Muscle of leg (tissue), 11 donors: Measurements from ENCODE around the gene MPO. TPM values are rescaled to one million over a fixed set of nuclear protein-coding genes. Genes with fewer than 3 reads are reported as not detected.

Experiments
- DNase-seq: peaks from one replicate; pipeline ENCODE4 v3.0.0; 2013
- H3K27ac ChIP-seq: one replicate; pipeline ENCODE4 v1.5.1; 2013; ENCODE audit warnings: mild to moderate bottlenecking, low read length, control low read depth
- H3K27me3 ChIP-seq: one replicate; pipeline ENCODE4 v1.6.1; 2013; ENCODE audit warnings: low read length; ENCODE audit not compliant: control insufficient read depth, insufficient read depth
- H3K36me3 ChIP-seq: one replicate; pipeline ENCODE4 v1.6.1; 2013; ENCODE audit warnings: low read length; ENCODE audit not compliant: control insufficient read depth, insufficient read depth
- H3K4me1 ChIP-seq: one replicate; pipeline ENCODE4 v1.6.1; 2013; ENCODE audit warnings: low read length; ENCODE audit not compliant: control insufficient read depth, insufficient read depth
- H3K4me3 ChIP-seq: one replicate; pipeline ENCODE4 v1.5.1; 2013; ENCODE audit warnings: low read length, control low read depth
- H3K9me3 ChIP-seq: replicated peaks from 2 replicates; pipeline ENCODE4 v1.6.1; 2013; ENCODE audit warnings: low read depth, low read length; ENCODE audit not compliant: control insufficient read depth
- WGBS: methylation state at CpG from one replicate; pipeline ENCODE4 v1.1.5; 2013; ENCODE audit warnings: missing lambda C conversion rate; ENCODE audit not compliant: insufficient coverage; 5-methylcytosine and 5-hydroxymethylcytosine counted together
- polyA plus RNA-seq, 8 donors: library from polyadenylated mRNA; unstranded; fragments of 120-200 nt; gene quantifications; one replicate each; pipeline versions ENCODE4 v1.2.1 to v1.2.3, GENCODE V29; 2013; ENCODE audit warnings: inconsistent platforms in 1 of 8, low replicate concordance in 1 of 8; ENCODE audit not compliant: insufficient read length in 8 of 8, insufficient read depth in 1 of 8
- total RNA-seq: library from RNA; stranded (reverse); fragments of 120-200 nt; gene quantifications from one replicate; pipeline ENCODE4 v1.2.4, GENCODE V29; 2013

The MPO gene
- total and polyA plus RNA-seq, 9 donors = 2.3 to 20.0 (median 10.8) TPM

DNA sequence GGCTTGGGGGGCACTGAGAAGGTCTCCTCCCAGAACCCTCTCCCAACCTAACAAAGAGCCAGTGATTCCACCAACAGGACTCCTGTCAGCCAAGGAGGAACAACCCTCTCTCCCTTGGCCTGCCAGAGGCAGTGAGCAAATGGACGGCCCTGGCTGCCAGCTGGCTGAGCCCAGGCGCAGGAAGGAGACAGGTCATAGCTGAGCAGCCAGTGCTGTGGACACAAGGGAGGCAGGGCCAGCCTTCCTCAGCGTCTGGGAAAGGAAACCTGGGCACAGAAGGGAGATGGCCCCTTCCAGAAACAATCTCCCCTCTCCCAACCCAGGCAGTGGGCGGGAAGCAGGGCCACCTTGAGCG is 2.1 kb downstream of the MPO start:
- Histone ChIP-seq H3K4me1 (peaks cover 34% of the 10 kb centered on the region), H3K27me3 (peaks cover 8% of the 10 kb centered on the region), H3K36me3 (no peaks in the 10 kb centered on the region), H3K9me3 (no peaks in the 10 kb centered on the region), H3K4me3 (no peak overlapping the region), H3K27ac (peak overlapping the region; percentile 63)
- no peak for DNase-seq
- WGBS = 11% methylated on average over 5 of the region's 5 CpGs

DNA sequence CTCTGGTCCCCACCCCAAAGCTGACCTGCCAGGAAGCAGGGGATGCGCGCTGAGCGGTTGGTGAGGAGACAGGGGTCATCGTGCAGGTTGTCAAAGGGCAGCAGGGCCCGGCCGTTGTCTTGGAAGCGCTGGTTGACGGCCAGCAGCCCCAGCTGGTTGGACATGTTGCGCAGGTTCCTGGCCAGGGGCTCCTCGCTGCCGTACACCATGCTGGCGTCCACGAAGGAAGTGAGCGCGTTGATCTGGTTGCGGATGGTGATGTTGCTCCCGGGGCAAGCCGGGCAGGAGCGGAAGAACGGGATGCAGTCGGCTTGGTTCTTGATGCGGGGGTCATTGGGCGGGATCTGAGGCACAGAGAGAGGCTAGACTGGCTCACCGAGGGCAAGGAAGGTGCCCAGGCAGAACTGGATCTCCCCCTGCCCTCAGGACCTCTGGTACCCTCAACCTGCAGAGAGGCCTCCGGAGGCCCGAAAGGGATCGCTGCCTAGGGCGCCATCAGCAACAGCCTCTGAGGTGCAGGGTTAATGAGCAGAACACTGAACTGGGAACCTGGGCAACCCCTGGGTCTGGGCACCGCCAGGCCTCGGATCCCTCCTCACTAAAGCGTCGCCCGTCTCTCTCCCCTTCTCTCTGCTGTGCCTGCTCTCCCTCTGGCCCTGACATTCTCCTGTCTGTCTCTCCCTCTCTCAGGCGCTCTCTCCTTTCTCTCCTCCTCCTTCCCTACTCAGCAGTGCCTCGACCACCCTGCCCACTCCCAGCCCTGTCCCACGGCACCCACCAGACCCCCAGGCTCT is 2.7 kb downstream of the MPO start:
- Histone ChIP-seq H3K36me3 (no peaks in the 10 kb centered on the region), H3K9me3 (no peaks in the 10 kb centered on the region), H3K27ac (peak overlapping the region; percentile 63), H3K4me1 (peaks cover 34% of the 10 kb centered on the region), H3K4me3 (no peak overlapping the region), H3K27me3 (peaks cover 8% of the 10 kb centered on the region)
- 91% methylated on average over 32 of the region's 36 CpGs for WGBS
- DNase-seq = no peak

- Histone ChIP-seq H3K27me3 (peaks cover 8% of the 10 kb centered on the region), H3K4me3 (no peak overlapping the region), H3K36me3 (no peaks in the 10 kb centered on the region), H3K27ac (no peak overlapping the region), H3K9me3 (no peaks in the 10 kb centered on the region), H3K4me1 (peaks cover 34% of the 10 kb centered on the region)
- DNase-seq = peak; percentile 25
- WGBS = no CpG with 5 or more reads among the region's 5 CpGs
These were observed 3.5 kb downstream of the MPO start for GRCh38 chr17:58277107-58277801.

DNA sequence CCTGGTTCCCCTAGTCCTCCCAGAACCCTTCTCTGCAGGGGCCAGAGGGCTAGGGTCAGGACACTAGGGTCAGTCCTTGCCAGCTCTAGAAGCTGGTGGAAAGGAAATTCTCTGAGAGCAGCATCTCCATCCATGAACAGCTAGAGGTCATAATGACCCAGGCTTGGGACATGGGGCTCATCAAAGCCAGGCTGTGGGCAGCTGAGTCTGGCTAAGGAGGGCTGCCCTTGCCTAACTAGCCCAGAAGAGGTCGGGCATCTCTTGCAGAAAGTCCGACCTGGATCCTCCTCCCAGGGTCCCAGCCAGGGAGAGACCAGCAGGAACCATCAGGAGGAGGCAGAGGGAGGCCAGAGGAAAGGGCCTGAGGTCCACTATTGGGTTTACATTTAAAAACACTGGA is 4.3 kb downstream of the MPO start:
- WGBS = 80% methylated on average over 1 of the region's 2 CpGs

GRCh38 chr17:58275417-58275816 is 5.3 kb downstream of the MPO start:
- H3K27ac ChIP-seq = no peak overlapping the region
- 88% methylated on average over 7 of the region's 10 CpGs for WGBS
- no peaks in the 10 kb centered on the region for H3K36me3 ChIP-seq
- no peak overlapping the region for H3K4me3 ChIP-seq
- no peaks in the 10 kb centered on the region for H3K9me3 ChIP-seq
- peaks cover 5% of the 10 kb centered on the region for H3K27me3 ChIP-seq
- H3K4me1 ChIP-seq = peaks cover 28% of the 10 kb centered on the region
- DNase-seq = no peak

More for the DNA sequence above, 4.3 kb downstream of the MPO start:
- Histone ChIP-seq H3K27me3 (peaks cover 8% of the 10 kb centered on the region), H3K27ac (no peak overlapping the region), H3K4me1 (peaks cover 29% of the 10 kb centered on the region), H3K4me3 (no peak overlapping the region), H3K9me3 (no peaks in the 10 kb centered on the region), H3K36me3 (no peaks in the 10 kb centered on the region)
- no peak for DNase-seq

- no peak overlapping the region for H3K4me3 ChIP-seq
- peaks cover 13% of the 10 kb centered on the region for H3K4me1 ChIP-seq
- no peak for DNase-seq
- no peaks in the 10 kb centered on the region for H3K9me3 ChIP-seq
- H3K27ac ChIP-seq = no peak overlapping the region
- no peaks in the 10 kb centered on the region for H3K36me3 ChIP-seq
- peaks cover 2% of the 10 kb centered on the region for H3K27me3 ChIP-seq
- WGBS = 87% methylated on average over 13 of the region's 15 CpGs
These were observed 7.2 kb downstream of the MPO start for GRCh38 chr17:58273453-58274104.

DNA sequence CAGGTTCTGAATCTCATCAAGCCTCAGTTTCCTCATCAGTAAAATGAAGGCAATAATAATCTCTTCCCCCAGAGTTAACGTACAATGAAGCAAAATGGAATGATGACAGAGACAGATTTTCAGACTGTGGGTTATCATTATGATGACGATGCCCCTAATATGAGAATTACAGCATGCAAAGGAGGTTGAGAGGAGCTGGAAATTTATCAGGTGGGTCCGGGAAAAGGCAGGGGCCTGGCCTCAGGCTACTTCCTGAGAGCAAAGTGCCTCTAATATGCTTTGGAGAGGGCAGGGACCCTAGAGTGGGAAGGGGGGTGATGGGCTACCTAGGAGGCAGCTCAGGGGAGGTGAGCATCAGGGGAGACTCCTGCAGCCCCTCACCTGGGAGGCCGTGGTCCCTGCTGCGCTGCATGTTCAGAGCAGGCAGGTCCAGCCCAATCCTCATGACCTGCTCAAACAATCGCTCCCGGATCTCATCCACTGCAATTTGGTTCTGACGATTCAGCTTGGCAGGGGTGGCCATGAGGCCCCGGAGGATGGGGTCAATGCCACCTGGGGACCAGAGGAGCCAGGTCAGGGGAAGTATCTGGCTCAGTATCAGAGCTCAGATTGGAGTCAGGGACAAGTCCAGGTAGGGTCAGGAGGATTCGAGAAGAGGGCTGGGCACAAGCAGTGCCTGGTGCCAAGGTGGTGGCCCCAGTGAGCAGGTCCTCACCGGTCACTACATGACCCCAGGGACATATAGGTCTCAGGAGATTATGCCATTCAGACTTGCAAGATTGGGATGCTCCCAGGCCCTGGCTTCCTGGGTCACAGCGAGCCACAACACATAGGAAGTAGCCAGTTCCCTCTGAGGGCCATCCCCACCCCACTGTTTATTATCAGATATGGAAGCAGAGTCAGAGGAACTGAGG is 8.1 kb downstream of the MPO start:
- Histone ChIP-seq H3K27me3 (peaks cover 2% of the 10 kb centered on the region), H3K27ac (no peak overlapping the region), H3K9me3 (no peaks in the 10 kb centered on the region), H3K36me3 (no peaks in the 10 kb centered on the region), H3K4me3 (no peak overlapping the region), H3K4me1 (peaks cover 4% of the 10 kb centered on the region)
- DNase-seq = no peak
- WGBS = 86% methylated on average over 10 of the region's 12 CpGs

GRCh38 chr17:58271216-58271931 is 9.4 kb downstream of the MPO start:
- H3K36me3 ChIP-seq = no peaks in the 10 kb centered on the region
- DNase-seq = no peak
- WGBS = 90% methylated on average over 17 of the region's 21 CpGs
- H3K27ac ChIP-seq = no peak overlapping the region
- no peak overlapping the region for H3K4me3 ChIP-seq
- peaks cover 2% of the 10 kb centered on the region for H3K27me3 ChIP-seq
- no peaks in the 10 kb centered on the region for H3K9me3 ChIP-seq
- H3K4me1 ChIP-seq = no peaks in the 10 kb centered on the region

DNA sequence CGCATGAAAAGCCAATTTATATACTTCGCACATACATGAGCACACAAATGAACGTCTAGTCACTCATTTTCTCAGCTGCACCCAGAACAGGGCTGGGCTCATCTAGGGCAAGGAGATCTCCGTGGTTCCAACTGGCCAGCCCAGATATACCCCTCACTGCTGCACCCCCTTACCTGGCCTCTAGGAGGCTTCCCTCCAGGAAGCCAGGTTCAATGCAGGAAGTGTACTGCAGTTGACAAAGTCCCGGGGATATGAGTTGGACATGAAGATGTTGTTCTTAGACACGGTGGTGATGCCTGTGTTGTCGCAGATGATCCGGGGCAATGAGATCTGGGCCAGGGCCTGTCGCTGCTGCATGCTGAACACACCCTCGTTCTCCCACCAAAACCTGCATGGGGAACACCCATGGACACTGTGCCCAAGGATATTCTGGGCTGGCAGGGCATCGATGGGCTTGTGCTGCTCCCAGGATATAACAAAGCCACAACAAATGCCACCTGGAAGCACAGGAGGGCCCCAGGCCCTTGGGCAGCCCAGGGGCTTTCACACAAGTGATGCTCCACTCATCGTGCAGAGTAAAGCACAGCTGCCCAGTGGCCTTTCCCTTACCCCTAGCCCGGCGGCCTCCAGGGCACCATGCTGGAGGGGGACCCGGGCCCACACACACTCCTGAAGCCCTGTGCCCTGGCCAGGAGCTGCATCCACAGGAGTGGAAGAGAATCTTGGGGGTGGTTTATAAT is 10.1 kb downstream of the MPO start:
- H3K4me3 ChIP-seq = no peak overlapping the region
- no peak overlapping the region for H3K27ac ChIP-seq
- 80% methylated on average over 11 of the region's 15 CpGs for WGBS
- peaks cover 5% of the 10 kb centered on the region for H3K27me3 ChIP-seq
- DNase-seq = no peak
- no peaks in the 10 kb centered on the region for H3K36me3 ChIP-seq
- H3K9me3 ChIP-seq = no peaks in the 10 kb centered on the region
- no peaks in the 10 kb centered on the region for H3K4me1 ChIP-seq
